Activated naive CD4-positive, alpha-beta T cell treated with anti-CD3 and anti-CD28 coated beads for 36 hours (primary cell): ENCODE data around the gene MC1R. TPM values are rescaled to one million over a fixed set of nuclear protein-coding genes. Genes with fewer than 3 reads are reported as not detected.
"Not testable (repeated sequence)": the region's sequence is repeated elsewhere in the genome, so short reads cannot be mapped to it uniquely, and the experiment has no call there.

Experiments used
- CTCF ChIA-PET: fragments of 350-600 bp; sonication (Branson Sonifier 250); formaldehyde crosslinking; loops from one replicate; lab custom pipeline; 2021; ENCODE audit warnings: antibody characterized with exemption; lab: Charles Lee
- DNase-seq: peaks from one replicate; pipeline ENCODE4 v3.0.0-alpha.2; 2020
- H3K27ac Mint-ChIP-seq: one replicate; pipeline ENCODE4 v1.8.0; 2021; ENCODE audit warnings: mild to moderate bottlenecking, mixed read lengths
- H3K27me3 Mint-ChIP-seq: one replicate; pipeline ENCODE4 v1.8.0; 2021; ENCODE audit warnings: low read depth, mixed read lengths
- H3K36me3 Mint-ChIP-seq: one replicate; pipeline ENCODE4 v1.8.0; 2021; ENCODE audit warnings: low read depth, mixed read lengths
- H3K4me1 Mint-ChIP-seq: one replicate; pipeline ENCODE4 v1.8.0; 2021; ENCODE audit warnings: low read depth, mixed read lengths
- H3K4me3 Mint-ChIP-seq: one replicate; pipeline ENCODE4 v1.8.0; 2021; ENCODE audit warnings: mild to moderate bottlenecking, moderate library complexity, mixed read lengths
- H3K9me3 Mint-ChIP-seq: one replicate; pipeline ENCODE4 v1.8.0; 2021; ENCODE audit warnings: mixed read lengths
- intact Hi-C: fragments of 100-400 bp; cut with micrococcal nuclease; formaldehyde crosslinking; loops from one replicate; pipeline ENCODE4 v1.15.1; 2023
- total RNA-seq, 2 experiments: library from RNA; stranded (reverse); gene quantifications; one replicate each; pipeline ENCODE4 v1.2.3, GENCODE V29; 2021

MC1R gene
- total RNA-seq, 2 experiments from 2014 or later, result 0.45 to 0.49 TPM

- Mint-ChIP-seq H3K4me1 (no peaks in the 10 kb centered on the region), H3K4me3 (no peak overlapping the region), H3K27me3 (no peaks in the 10 kb centered on the region), H3K27ac (no peak overlapping the region), H3K9me3 (no peaks in the 10 kb centered on the region), H3K36me3 (peaks cover 8% of the 10 kb centered on the region)
- no peak for DNase-seq
- intact Hi-C loops, result loop anchor here (2.0 kb wide), 1 partner anchor 211 kb away; the partner anchor contains the start of gene SPATA2L
- CTCF ChIA-PET, result interaction anchor here (0.6 to 1.5 kb wide), 5 partner anchors 17 to 206 kb away, joined by 3 to 11 read pairs (median 4); partner anchors contain the start of gene TCF25
These were observed 7.3 kb upstream of the MC1R start for GRCh38 chr16:89911375-89911774.

- intact Hi-C loops, result no loop called here
- CTCF ChIA-PET, result interaction anchor here (1.2 kb wide), 1 partner anchor 18 kb away, joined by 3 read pairs; no protein-coding TSS in a partner anchor
- Mint-ChIP-seq H3K9me3 (no peaks in the 10 kb centered on the region), H3K27ac (no peak overlapping the region), H3K36me3 (peaks cover 6% of the 10 kb centered on the region), H3K27me3 (no peaks in the 10 kb centered on the region), H3K4me3 (no peak overlapping the region), H3K4me1 (peaks cover 2% of the 10 kb centered on the region)
- no peak for DNase-seq
These were observed 6.5 kb upstream of the MC1R start for GRCh38 chr16:89912143-89912542.

GRCh38 chr16:89912627-89913026, 6.0 kb upstream of the MC1R start:
- CTCF ChIA-PET, result interaction anchor here (1.2 kb wide), 1 partner anchor 207 kb away, joined by 4 read pairs; no protein-coding TSS in a partner anchor
- H3K36me3 Mint-ChIP-seq, result peaks cover 6% of the 10 kb centered on the region
- H3K9me3 Mint-ChIP-seq, result no peaks in the 10 kb centered on the region
- intact Hi-C loops, result no loop called here
- H3K27me3 Mint-ChIP-seq, result no peaks in the 10 kb centered on the region
- H3K27ac Mint-ChIP-seq, result no peak overlapping the region
- H3K4me3 Mint-ChIP-seq, result no peak overlapping the region
- peaks cover 4% of the 10 kb centered on the region for H3K4me1 Mint-ChIP-seq
- no peak for DNase-seq

- no peak for DNase-seq
- CTCF ChIA-PET, result interaction anchor here (1.2 kb wide), 1 partner anchor 208 kb away, joined by 4 read pairs; no protein-coding TSS in a partner anchor
- H3K27me3 Mint-ChIP-seq, result peaks cover 3% of the 10 kb centered on the region
- peaks cover 6% of the 10 kb centered on the region for H3K36me3 Mint-ChIP-seq
- no peak overlapping the region for H3K27ac Mint-ChIP-seq
- H3K9me3 Mint-ChIP-seq, result no peaks in the 10 kb centered on the region
- peaks cover 11% of the 10 kb centered on the region for H3K4me1 Mint-ChIP-seq
- no peak overlapping the region for H3K4me3 Mint-ChIP-seq
- intact Hi-C loops, result no loop called here
These were observed 5.0 kb upstream of the MC1R start for GRCh38 chr16:89913408-89914387.

- intact Hi-C loops, H3K27ac Mint-ChIP-seq, H3K36me3 Mint-ChIP-seq, H3K9me3 Mint-ChIP-seq, DNase-seq, H3K4me3 Mint-ChIP-seq, CTCF ChIA-PET: not testable (repeated sequence)
- peaks cover 16% of the 10 kb centered on the region for H3K4me1 Mint-ChIP-seq
- peaks cover 11% of the 10 kb centered on the region for H3K27me3 Mint-ChIP-seq
These were observed 3.9 kb upstream of the MC1R start for GRCh38 chr16:89914642-89915285.

- no peak overlapping the region for H3K27ac Mint-ChIP-seq
- intact Hi-C loops, result no loop called here
These were observed 3.1 kb upstream of the MC1R start for GRCh38 chr16:89915303-89916232.

GRCh38 chr16:89917773-89918452, 749 bp upstream of the MC1R start:
- CTCF ChIA-PET, result interaction anchor here (1.7 to 2.6 kb wide), 2 partner anchors 8 to 10 kb away, joined by 8 read pairs; no protein-coding TSS in a partner anchor

More at GRCh38 chr16:89915303-89916232, 3.1 kb upstream of the MC1R start:
- Mint-ChIP-seq H3K4me1 (peaks cover 21% of the 10 kb centered on the region), H3K36me3 (peaks cover 2% of the 10 kb centered on the region), H3K9me3 (no peaks in the 10 kb centered on the region), H3K4me3 (no peak overlapping the region), H3K27me3 (peaks cover 16% of the 10 kb centered on the region)
- CTCF ChIA-PET, result no interaction called here
- DNase-seq, result no peak

GRCh38 chr16:89919535-89920406, 1.1 kb downstream of the MC1R start:
- no peaks in the 10 kb centered on the region for H3K9me3 Mint-ChIP-seq

More at GRCh38 chr16:89917773-89918452, 749 bp upstream of the MC1R start:
- DNase-seq, result peak; percentile 84
- Mint-ChIP-seq H3K4me1 (peaks cover 36% of the 10 kb centered on the region), H3K9me3 (no peaks in the 10 kb centered on the region), H3K27ac (no peak overlapping the region), H3K36me3 (no peaks in the 10 kb centered on the region), H3K27me3 (peaks cover 30% of the 10 kb centered on the region), H3K4me3 (peak overlapping the region; percentile 50)
- intact Hi-C loops, result loop anchor here (1.0 kb wide), 1 partner anchor 8 kb away; no protein-coding TSS in a partner anchor

GRCh38 chr16:89920723-89921122, 2.1 kb downstream of the MC1R start:
- Mint-ChIP-seq H3K9me3 (no peaks in the 10 kb centered on the region), H3K36me3 (no peaks in the 10 kb centered on the region), H3K27me3 (peaks cover 42% of the 10 kb centered on the region), H3K4me1 (peaks cover 44% of the 10 kb centered on the region), H3K4me3 (no peak overlapping the region), H3K27ac (no peak overlapping the region)
- no peak for DNase-seq
- CTCF ChIA-PET, result interaction anchor here (2.6 kb wide), 1 partner anchor 12 kb away, joined by 8 read pairs; no protein-coding TSS in a partner anchor
- intact Hi-C loops, result no loop called here

More at GRCh38 chr16:89919535-89920406, 1.1 kb downstream of the MC1R start:
- Mint-ChIP-seq H3K4me1 (peaks cover 39% of the 10 kb centered on the region), H3K36me3 (no peaks in the 10 kb centered on the region), H3K27ac (no peak overlapping the region), H3K27me3 (peaks cover 34% of the 10 kb centered on the region), H3K4me3 (no peak overlapping the region)
- CTCF ChIA-PET, result interaction anchor here (1.0 to 2.6 kb wide), 3 partner anchors 9 to 44 kb away, joined by 3 to 8 read pairs (median 8); no protein-coding TSS in a partner anchor
- intact Hi-C loops, result no loop called here
- DNase-seq, result no peak

- Mint-ChIP-seq H3K27ac (no peak overlapping the region), H3K4me3 (no peak overlapping the region), H3K27me3 (peaks cover 42% of the 10 kb centered on the region), H3K36me3 (no peaks in the 10 kb centered on the region), H3K4me1 (peaks cover 44% of the 10 kb centered on the region), H3K9me3 (no peaks in the 10 kb centered on the region)
- CTCF ChIA-PET, result no interaction called here
- no peak for DNase-seq
- intact Hi-C loops, result no loop called here
These were observed 2.6 kb downstream of the MC1R start for GRCh38 chr16:89921131-89921701.
